GM19193 (cell line): ENCODE measurements around the gene NAPEPLD.

ENCODE experiments used
- POLR2A ChIP-seq: IDR thresholded peaks from 4 replicates; pipeline ENCODE4 v1.6.1; 2011; ENCODE audit not compliant: insufficient read depth, insufficient read length; ENCODE audit errors: extremely low read depth

The NAPEPLD gene

DNA sequence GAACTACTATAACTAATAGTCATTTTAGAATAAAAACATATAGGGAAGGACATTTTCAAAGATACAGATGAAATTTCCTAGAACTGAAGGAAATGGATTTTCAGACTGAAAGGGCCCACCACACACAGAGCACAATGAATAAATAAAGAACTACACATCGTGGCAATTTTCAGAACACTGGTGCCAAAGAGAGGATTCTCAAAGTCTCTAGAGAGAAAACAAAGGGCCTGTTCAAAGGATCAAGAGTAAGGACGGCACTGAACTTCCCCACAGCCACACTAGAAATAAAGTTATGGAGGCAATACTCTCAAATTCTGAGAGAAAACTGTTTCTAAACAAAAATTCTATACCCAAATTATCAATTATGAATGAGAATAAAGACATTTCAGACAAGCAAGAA is 21.9 kb downstream of the NAPEPLD start:
- TF ChIP-seq POLR2A, result no peak

DNA sequence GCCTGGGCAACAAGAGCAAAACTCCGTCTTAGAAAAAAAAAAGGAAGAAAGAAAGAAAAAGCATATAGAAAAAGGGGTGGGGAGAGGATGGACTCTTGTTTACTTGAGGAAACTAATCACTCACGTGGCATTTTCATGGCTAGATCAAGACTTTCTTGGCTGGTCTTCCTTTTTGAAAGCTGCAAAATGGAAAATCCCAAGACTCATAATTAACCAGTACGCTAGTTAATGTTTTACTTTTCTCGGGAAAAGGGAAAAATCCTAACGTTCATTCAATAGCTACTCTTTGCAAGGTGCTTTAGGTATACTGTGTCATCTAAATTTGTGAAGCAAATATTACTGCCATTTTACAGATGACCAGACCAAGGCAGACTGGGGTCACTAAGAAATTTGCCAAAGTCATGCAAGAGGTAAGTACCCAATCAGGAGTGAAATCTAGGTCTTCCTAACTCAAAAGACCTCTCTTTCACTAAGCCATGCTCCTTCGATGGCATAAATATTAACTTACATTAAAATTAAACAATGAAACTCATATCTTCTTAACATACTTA is 24.4 kb downstream of the NAPEPLD start:
- no peak for TF ChIP-seq POLR2A

DNA sequence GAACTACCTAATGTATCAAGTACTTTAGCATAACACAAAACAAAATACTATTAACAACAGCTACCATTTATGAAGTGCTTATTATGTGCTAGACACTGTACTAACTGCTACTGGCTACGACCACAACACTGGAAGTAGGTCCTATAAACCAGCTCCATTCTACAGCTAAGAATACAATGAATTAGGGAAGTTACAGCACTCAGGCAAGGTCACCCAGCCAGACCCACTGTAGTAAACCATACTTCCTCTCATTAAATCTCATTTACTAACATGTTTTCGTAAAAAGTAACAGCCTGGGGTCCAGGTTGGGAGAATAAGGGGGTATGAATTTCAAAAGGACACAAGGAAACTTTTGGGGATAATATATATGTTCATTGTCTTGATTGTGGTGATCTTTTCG is 25.4 kb downstream of the NAPEPLD start:
- TF ChIP-seq POLR2A, result no peak

DNA sequence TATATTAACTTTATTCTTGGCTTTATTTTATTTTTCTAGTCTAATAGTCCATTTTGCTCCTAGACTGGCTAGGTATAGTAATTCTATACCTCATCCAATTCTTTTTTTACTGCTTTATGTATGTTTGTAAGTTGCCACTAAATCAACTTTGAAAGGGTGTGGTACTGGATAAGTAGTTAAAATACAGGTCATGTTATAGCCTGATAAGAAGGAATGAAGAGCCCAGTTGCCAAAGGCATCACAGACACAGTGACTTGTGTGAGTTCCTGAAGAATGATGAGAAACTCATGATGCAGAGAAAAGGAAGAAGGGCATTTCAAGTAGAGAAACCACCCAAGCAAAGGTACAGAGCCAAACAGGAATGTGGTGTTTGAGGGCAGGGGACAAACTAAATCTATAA is 27.3 kb downstream of the NAPEPLD start:
- TF ChIP-seq POLR2A, result no peak

DNA sequence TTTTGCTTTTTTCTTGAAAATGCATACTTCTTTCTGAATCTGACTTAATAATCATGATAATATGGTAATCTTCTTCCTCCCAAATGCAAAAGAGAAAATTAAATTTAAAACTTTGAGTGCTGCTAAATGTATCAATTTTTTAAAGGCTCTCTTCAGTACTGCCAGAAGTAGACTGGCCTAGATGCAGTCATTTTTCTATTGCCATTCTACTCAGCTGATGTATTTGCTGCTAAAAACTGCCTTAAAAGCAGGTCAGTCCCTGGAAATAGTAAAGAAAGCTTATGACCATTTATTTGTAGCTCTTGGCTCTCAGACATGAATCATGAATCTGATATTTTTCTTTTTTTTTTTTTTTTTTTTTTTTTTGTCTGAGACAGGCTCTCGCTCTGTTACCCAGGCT is 28.5 kb downstream of the NAPEPLD start:
- no peak for TF ChIP-seq POLR2A

DNA sequence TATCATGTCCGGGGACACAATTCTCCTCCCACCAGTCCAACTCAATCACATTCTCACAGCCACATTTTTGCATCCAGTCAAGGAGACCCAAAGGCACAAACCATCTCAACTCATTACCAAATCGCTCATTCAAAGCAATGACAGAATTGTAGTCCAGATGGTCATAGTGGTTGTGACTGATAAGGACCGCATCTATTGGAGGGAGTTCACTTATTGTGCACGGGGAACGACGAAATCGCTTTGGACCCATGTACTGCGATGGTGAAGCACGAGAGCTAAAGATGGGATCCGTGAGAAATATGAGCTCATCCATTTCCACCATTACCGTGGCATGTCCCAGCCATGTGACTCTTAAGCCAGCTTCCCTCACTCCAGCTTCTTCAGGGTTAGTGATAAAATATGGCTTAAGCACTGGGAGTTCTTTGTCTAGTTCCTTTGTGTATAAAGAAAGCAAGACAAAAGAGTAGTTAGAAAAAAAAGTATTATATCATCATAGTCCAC is 29.1 kb downstream of the NAPEPLD start:
- no peak for TF ChIP-seq POLR2A

DNA sequence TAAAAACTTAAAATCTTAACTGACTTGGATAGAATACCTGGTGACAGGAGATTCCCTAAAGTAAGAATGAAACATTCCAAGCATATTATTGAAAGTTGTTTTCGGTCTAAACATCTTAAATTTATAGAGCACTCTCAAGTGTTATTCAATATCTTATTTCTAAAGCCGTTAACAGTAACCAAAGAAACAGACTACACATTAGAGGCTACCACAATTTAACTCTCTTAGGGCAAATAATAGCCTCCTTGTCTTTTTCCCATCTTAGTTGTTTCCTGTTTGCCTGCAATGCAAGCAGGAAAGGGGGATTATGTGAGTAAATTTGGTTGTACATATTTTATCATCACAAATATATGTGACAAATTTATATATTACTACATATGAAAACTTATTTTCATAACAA is 31.4 kb downstream of the NAPEPLD start:
- no peak for TF ChIP-seq POLR2A

DNA sequence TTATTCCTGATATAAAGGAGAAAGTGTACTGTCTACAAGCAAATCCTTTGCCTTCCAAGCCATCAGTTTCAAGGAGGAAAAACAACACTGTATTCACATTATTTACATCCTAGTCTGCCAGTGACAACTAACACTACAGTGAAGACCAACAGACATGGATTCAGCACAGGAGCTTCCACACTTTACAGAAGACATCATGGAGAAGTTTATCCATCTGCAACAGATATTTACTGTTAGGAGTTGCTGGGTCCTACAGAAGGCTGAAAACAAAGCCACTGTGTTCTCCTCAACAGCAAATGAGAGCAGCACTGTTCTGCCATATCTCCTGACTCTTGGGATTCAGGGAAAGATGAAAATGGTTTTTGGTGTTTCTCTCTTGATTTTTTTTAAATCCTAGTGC is 31.9 kb downstream of the NAPEPLD start:
- no peak for TF ChIP-seq POLR2A

DNA sequence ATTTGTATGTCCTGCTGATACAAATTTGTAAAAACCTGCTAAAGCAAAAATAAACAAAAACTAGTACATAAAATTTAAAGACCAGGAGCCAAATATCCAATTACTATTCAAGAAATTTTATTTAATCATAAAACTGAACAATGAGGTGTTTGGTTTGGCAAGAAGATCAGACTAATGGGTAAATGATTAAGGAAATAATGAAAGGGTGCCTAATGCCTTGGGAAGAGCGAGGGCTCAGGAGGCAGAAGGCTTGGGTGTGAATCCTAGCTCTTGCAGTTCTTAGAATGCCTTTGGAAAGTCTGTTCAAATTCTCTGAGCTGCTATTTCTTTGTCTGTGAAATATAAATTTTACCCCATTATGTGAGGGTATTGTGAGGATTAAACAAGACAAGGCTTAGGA is 32.4 kb downstream of the NAPEPLD start:
- TF ChIP-seq POLR2A, result no peak

DNA sequence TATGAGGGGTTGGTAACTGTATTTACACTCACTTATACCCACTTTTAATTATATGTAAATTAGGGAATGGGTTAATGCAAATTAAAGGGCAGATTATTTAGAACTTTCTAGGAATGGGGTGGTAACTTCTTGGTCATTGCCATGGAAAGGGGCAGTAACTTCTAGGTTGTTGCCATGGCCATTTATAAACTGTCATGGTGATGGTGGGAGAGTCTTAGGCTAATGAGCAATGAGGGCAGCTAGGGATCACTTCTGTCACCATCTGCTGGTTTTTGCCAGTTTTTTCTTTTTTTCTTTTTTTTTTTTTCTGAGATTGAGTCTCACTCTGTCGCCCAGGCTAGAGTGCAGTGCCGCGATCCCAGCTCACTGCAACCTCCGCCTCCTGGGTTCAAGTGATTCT is 33.1 kb downstream of the NAPEPLD start:
- no peak for TF ChIP-seq POLR2A

DNA sequence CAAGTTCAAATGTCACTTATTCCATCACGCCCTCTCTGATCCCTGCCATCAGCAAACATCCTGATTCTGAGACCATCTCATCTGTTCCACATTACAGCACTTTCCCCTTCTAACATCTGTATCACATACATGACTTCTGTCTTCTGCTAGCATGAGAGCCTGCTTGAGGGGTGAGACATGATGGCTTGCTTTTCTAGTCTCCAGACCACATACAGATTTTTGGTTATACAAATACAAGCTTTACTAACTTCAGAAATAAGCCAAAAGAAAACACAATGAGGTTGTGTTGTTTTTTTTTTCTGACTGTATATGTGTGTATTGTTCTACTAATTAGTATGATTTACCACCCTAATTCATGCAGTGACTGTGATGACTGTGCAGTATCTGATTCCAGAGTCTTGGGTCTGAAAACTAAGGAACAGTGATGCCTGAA is 34.3 kb downstream of the NAPEPLD start:
- TF ChIP-seq POLR2A, result no peak

DNA sequence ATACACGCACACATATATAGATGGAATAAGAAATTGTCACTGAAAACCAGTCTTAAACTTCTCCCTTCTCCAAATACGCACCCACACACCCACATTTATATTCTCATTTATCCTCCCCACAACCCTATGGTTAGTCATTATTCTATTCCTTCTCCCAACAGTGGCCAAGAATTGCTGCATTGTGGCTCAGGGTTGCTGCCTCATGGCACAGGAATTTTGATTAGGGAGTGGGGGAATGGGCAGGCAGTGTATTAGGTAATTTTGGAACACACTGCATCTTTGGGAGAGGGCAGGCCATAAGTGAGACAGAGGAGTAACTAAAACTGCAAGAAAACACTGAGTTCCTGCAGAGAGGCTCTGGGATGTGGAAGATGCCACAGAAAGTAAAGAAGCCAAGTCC is 35.7 kb downstream of the NAPEPLD start:
- no peak for TF ChIP-seq POLR2A

DNA sequence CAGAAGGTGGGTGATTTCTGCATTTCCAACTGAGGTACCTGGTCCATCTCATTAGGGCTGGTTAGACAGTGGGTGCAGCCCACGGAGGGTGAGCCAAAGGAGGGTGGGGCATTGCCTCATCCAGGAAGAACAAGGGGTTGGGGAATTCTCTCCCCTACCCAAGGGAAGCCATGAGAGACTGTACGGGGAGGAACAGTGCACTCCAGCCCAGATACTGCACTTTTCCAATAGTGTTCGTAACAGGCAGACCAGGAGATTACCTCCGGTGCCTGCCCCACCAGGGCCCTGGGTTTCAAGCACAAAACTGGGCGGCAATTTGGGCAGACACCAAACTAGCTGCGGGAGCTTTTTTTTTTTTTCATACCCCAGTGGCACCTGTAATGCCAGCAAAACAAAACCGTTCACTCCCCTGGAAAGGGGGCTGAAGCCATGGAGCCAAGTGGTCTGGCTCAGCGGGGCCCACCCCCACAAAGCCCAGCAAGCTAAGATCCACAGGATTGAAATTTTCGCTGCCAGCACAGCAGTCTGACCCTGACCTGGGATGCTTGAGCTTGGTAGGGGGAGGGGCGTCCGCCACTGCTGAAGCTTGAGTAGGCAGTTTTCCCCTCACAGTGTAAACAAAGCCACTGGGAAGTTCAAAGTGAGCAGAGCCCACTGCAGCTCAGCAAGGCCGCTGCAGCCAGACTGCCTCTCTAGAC is 42.7 kb downstream of the NAPEPLD start:
- no peak for TF ChIP-seq POLR2A

DNA sequence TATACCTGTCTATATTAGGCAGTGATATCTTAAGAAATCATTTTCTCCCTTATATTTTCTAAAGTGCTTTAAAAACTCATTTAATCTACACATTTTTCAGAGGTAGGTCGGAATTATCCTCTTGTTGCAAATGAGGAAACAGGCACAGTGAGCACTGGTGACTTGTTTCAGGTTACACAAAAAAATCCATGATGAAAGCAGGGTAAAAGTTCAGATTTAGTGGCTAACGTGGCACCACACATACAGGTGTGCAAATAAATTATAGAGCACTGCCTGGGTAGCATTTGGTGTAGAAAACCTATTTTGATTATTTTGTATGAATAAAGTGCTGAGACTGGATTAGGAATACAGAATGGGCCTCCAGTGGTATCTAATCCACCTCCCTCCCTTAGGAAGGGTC is 47.4 kb downstream of the NAPEPLD start:
- TF ChIP-seq POLR2A, result no peak

DNA sequence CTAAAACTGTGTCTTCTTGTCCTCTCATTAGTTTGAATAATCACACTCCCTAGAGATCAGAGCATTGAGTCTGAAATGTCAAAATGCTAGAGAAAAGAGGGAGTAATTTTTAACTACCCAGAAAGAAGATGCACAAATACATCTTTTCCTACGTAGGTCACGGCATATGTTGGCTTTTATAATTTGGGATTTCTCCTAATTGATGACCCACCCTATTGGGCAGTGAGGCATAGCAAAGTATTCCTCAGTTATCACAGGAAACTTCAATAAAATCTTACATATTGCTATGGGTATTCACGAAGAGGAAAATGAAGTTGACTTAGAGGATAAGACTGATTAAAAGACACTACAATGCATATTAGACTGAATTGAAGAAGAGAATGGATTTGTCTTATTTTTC is 48.6 kb downstream of the NAPEPLD start:
- no peak for TF ChIP-seq POLR2A

DNA sequence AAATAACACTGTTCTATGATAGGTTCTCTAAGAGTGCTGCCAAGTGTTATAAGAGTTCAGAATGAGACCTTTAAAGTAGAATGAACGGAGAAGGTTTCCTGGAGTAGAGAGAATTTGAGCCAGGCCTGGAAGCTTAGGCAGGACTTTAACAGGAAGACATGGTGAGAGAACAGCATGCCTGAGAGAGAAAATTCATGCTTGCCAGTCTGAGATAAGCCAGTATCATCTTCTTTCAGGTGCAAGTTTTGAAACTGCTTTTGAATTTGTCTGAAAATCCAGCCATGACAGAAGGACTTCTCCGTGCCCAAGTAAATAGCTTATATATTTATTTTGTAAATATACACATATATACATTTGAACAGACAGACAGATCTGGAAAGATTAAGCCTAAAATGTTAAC is 51.9 kb downstream of the NAPEPLD start:
- TF ChIP-seq POLR2A, result no peak
